ENCODE data around the gene FYN. TPM values are rescaled to one million over a fixed set of nuclear protein-coding genes. Genes with fewer than 3 reads are reported as not detected.

The FYN gene
- total RNA-seq, 2 experiments from 2014 or later: 201 to 208 TPM

DNA sequence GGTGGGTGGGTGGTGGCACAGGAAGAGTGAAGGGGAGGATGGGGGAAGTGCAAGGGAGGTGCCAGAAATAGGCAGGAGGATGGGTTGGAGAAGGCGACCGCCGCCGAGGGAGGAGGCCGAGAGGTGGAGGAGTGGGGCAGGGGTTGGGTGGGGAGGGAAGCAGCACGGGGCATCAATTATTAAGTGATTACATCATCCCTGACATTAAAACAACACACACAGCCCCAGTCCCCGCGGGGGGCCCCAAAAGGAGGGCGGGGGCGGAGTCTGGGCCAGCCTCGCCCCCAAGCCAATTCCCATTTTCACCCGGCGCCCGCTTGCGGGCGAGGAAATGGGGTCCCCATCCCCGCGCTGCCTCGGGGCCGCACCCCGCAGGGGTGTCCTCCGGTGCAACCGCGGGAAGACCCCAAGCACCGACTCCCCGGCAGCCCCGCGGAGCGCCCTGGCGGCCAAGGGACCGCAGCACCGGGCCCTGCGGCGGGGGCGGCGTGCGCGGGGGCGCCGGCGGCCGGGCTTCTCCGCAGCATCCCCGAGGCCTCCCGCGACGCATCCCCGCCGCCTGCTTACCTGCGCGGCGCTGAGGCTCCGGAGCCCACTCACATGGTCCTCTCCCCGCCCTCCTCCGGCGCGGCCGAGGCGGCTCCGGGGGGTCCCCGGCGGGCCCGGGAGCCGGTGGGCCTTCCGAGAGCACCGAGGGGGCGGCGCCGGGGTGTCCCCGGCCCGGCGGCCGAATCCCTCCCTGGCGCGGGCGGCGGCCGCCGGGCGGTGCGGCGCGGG is 663 bp downstream of the FYN start:
- Mint-ChIP-seq H3K4me1 (peaks cover 49% of the 10 kb centered on the region), H3K27me3 (no peaks in the 10 kb centered on the region), H3K4me3 (peak overlapping the region; percentile 96), H3K9me3 (no peaks in the 10 kb centered on the region), H3K36me3 (ENCODE audit: low read depth) (peaks cover 29% of the 10 kb centered on the region), H3K27ac (peak overlapping the region; percentile 93)
- ChIA-PET CTCF (interaction anchor here (0.6 to 2.0 kb wide), 21 partner anchors 8 to 162 kb away, joined by 3 to 17 read pairs (median 4); no protein-coding TSS in a partner anchor), POLR2A (interaction anchor here (0.7 to 1.9 kb wide), 37 partner anchors 14 to 390 kb away, joined by 3 to 25 read pairs (median 5); partner anchors contain the start of gene REV3L)
- DNase-seq: peak; percentile 56

DNA sequence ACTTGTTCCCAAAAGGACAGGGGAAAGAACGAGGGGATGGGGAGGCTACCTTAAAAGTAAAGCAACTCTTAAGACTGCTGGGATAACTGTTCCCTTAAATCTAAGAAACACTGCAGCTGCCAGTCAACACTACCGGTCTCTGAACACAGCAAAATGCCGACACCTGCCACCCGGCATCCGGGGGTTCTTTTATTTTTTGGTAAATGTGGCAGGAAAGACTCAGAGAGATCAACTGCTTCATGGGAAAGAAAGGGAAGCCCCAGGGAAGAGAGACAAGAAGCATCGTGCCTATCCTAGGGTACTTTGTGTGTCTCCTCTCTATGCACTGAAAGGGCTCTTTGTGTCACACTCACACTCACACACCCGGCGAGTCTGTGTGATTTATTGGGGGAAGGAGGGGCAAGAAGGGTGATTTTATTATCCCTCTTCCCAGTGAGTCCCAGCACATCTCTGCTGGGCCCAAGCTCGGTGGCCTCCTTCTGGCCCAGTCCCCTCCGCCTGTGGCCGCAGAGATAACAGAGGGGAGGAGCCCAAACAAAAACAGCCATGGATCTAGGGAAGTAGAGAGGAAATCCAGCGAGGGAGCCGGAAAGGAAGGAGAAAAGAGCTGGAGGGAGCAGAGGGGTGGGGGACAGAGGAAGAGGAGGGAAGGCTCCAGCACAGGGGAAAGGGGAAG is 1.4 kb downstream of the FYN start:
- CTCF ChIA-PET: interaction anchor here (0.6 to 2.5 kb wide), 8 partner anchors 27 to 162 kb away, joined by 3 to 17 read pairs (median 3); no protein-coding TSS in a partner anchor
- peak; percentile 53 for DNase-seq
- no peaks in the 10 kb centered on the region for H3K9me3 Mint-ChIP-seq
- no peaks in the 10 kb centered on the region for H3K27me3 Mint-ChIP-seq
- POLR2A ChIA-PET: interaction anchor here (0.7 to 1.6 kb wide), 14 partner anchors 26 to 121 kb away, joined by 3 to 10 read pairs (median 4); no protein-coding TSS in a partner anchor
- peak overlapping the region; percentile 96 for H3K4me3 Mint-ChIP-seq
- peaks cover 32% of the 10 kb centered on the region for H3K36me3 Mint-ChIP-seq (ENCODE audit: low read depth)
- H3K27ac Mint-ChIP-seq: peak overlapping the region; percentile 93
- H3K4me1 Mint-ChIP-seq: peaks cover 55% of the 10 kb centered on the region

DNA sequence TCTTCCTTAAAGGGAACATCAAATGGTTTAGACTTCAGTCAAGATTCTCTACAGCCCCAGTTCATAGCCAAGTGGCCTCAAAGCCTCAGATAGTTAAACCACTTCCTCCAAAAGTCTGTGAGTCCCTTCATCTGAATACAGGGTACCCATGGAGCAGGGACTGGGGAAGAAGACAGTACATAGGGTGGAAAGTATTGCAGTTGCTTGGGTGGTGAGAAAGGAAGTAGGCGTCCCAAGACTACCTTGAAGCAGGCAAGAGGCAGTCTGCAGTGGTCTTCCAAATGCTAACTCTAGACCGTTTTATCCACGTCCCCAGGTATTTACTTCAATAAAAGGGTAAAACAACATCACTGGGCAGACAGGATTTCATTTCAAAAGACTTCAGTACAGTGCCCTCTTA is 2.0 kb downstream of the FYN start:
- Mint-ChIP-seq H3K36me3 (ENCODE audit: low read depth) (peaks cover 32% of the 10 kb centered on the region), H3K9me3 (no peaks in the 10 kb centered on the region), H3K27me3 (no peaks in the 10 kb centered on the region), H3K4me1 (peaks cover 61% of the 10 kb centered on the region), H3K4me3 (peak overlapping the region; percentile 96), H3K27ac (peak overlapping the region; percentile 93)
- CTCF ChIA-PET: interaction anchor here (0.6 to 3.3 kb wide), 9 partner anchors 20 to 161 kb away, joined by 3 to 17 read pairs (median 3); no protein-coding TSS in a partner anchor
- DNase-seq: peak; percentile 49
- POLR2A ChIA-PET: interaction anchor here (0.9 to 1.7 kb wide), 14 partner anchors 26 to 161 kb away, joined by 3 to 10 read pairs (median 4); no protein-coding TSS in a partner anchor

DNA sequence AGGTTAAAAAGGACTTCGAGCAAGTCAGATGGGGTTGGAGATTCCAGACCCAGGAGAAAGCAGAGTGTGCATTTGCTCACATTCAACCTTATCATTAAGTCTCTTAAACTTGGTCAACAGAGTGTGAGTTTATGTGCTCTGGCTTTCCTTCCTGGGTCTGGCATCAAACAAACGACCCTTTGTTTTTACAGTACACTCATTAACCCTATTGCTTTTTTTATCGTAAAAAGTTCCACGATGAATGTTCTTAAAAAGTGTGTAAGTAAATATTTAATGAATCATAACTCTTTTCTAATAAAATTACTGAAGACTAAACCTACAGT is 2.5 kb downstream of the FYN start:
- CTCF ChIA-PET: interaction anchor here (1.0 to 3.3 kb wide), 11 partner anchors 20 to 173 kb away, joined by 3 to 17 read pairs (median 6); no protein-coding TSS in a partner anchor
- Mint-ChIP-seq H3K9me3 (no peaks in the 10 kb centered on the region), H3K4me3 (peak overlapping the region; percentile 96), H3K36me3 (ENCODE audit: low read depth) (peaks cover 32% of the 10 kb centered on the region), H3K27me3 (no peaks in the 10 kb centered on the region), H3K4me1 (peaks cover 65% of the 10 kb centered on the region), H3K27ac (peak overlapping the region; percentile 93)
- no peak for DNase-seq
- POLR2A ChIA-PET: interaction anchor here (1.0 to 2.3 kb wide), 8 partner anchors 20 to 611 kb away, joined by 3 to 15 read pairs (median 4); a partner anchor contains a TSS

DNA sequence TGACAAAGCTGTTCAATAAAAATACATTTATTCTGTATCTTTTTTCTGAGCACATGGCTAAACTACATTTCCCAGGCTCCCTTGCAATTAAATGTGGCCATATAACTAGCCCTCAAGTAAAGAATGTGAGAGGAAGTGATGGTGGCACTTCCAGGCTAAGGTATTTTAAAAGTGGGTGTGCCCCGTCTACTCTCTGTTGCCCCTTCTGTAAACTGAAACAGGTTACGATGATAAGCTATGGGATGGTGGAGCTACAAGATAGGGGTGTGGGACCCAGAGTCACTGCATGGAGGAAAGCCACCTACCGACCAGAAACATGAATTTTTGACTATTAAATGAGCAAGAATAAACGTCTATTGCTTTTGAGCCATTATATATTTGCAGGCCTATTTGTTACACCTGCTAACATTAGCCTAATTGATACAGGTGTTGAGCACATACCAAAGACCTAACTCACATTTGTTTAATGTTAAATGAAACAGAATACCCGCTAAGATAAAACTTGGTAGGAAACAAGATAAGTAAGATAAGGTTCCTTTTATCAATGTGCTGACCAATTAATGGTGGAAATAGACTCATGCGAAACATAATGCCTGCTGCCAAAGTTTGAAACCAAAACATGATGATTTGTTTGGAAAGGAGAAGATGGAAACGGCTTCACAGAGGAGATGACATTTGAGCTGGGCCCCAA is 3.1 kb downstream of the FYN start:
- peak; percentile 33 for DNase-seq
- POLR2A ChIA-PET: interaction anchor here (0.7 to 2.4 kb wide), 14 partner anchors 20 to 611 kb away, joined by 3 to 15 read pairs (median 4); a partner anchor contains a TSS
- H3K4me1 Mint-ChIP-seq: peaks cover 69% of the 10 kb centered on the region
- H3K9me3 Mint-ChIP-seq: no peaks in the 10 kb centered on the region
- H3K4me3 Mint-ChIP-seq: peak overlapping the region; percentile 96
- no peaks in the 10 kb centered on the region for H3K27me3 Mint-ChIP-seq
- peaks cover 32% of the 10 kb centered on the region for H3K36me3 Mint-ChIP-seq (ENCODE audit: low read depth)
- CTCF ChIA-PET: interaction anchor here (0.6 to 3.3 kb wide), 13 partner anchors 13 to 173 kb away, joined by 3 to 17 read pairs (median 5); no protein-coding TSS in a partner anchor
- H3K27ac Mint-ChIP-seq: peak overlapping the region; percentile 93

DNA sequence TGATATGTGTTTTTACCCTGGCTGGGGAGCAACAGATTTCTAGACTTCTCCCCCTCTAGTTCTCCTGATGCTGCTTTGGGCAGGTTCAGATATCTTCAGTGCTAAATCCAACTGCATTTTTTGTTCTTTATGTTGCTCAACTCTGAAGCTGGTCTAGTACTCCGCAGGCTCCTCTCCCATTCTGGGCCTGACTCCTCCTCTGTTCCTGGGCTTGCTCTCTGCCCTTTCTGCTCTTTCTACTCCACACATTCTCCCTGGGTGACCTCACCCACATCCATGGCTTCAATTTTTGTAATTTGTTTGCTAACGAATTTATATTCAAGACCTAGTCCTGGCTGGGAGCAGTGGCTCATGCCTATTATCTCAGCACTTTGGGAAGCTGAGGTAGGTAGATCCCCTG is 6.4 kb downstream of the FYN start:
- no peak for DNase-seq
- Mint-ChIP-seq H3K27ac (peak overlapping the region; percentile 48), H3K27me3 (no peaks in the 10 kb centered on the region), H3K9me3 (no peaks in the 10 kb centered on the region), H3K4me1 (peaks cover 85% of the 10 kb centered on the region), H3K36me3 (ENCODE audit: low read depth) (peaks cover 28% of the 10 kb centered on the region), H3K4me3 (peak overlapping the region; percentile 8)
- POLR2A ChIA-PET: interaction anchor here (1.3 to 2.0 kb wide), 3 partner anchors 23 to 61 kb away, joined by 4 to 7 read pairs (median 7); no protein-coding TSS in a partner anchor
- CTCF ChIA-PET: interaction anchor here (0.9 kb wide), 1 partner anchor 15 kb away, joined by 4 read pairs; no protein-coding TSS in a partner anchor

DNA sequence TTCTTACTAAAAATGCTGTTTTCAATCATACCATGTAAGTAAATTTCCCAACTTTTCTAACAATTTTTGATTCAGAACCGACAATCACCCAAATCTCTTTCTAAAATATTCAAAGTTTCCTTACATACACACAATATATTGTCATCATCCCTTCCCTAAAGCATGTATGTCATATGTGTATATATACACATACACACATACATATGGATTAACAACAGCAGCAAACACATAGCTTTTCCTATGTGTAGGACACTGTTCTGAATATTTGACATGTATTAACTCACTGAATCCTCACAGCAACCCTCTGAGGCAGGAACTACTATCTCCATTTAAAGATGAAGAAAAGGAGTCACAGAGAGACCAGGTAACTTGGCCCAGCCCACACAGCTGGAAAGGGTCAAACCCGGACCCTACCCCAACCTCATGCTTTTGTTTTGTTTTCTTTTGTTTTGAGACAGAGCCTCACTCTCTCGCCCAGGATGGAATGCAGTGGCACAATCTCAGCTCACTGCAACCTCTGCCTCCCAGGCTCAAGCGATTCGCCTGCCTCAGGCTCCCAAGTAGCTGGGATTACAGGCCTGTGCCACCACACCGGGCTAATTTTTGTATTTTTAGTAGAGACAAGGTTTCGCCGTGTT is 7.2 kb downstream of the FYN start:
- Mint-ChIP-seq H3K4me3 (no peak overlapping the region), H3K36me3 (ENCODE audit: low read depth) (peaks cover 24% of the 10 kb centered on the region), H3K4me1 (peaks cover 91% of the 10 kb centered on the region), H3K27ac (peak overlapping the region; percentile 13), H3K9me3 (no peaks in the 10 kb centered on the region), H3K27me3 (no peaks in the 10 kb centered on the region)
- no peak for DNase-seq
- ChIA-PET POLR2A (interaction anchor here (1.3 to 2.1 kb wide), 2 partner anchors 22 to 62 kb away, joined by 7 read pairs; no protein-coding TSS in a partner anchor), CTCF (interaction anchor here (1.0 kb wide), 1 partner anchor 22 kb away, joined by 4 read pairs; no protein-coding TSS in a partner anchor)

DNA sequence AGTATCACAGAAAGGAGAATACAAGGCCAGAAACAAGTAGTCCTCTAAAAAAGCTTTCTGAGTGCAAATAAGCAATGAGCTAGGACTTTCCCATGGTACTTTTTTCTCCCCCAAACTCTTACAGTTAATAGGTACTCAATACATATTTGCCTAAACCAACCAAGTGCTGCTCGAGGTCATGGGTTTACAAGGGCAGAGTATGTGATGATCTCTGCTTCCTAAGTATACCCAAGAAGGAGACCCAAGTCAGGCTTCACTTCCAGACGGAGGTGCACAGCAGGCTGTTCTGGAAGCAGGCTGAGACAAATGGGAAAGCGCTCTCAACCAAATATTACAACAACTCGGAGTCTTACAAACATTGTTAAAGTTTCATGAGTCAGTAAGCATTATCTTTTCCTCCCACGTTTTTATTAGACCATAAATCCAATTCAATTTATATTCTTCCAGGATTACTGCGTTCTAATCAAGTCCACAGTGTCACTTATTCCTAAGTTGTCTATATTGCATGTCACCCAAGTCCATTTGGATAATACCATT is 8.1 kb downstream of the FYN start:
- H3K4me3 Mint-ChIP-seq: no peak overlapping the region
- peaks cover 92% of the 10 kb centered on the region for H3K4me1 Mint-ChIP-seq
- H3K27ac Mint-ChIP-seq: no peak overlapping the region
- ChIA-PET CTCF (interaction anchor here (1.0 kb wide), 2 partner anchors 8 to 21 kb away, joined by 4 to 5 read pairs; partner anchors contain the start of gene FYN), POLR2A (interaction anchor here (0.9 to 2.1 kb wide), 5 partner anchors 15 to 61 kb away, joined by 3 to 8 read pairs (median 3); no protein-coding TSS in a partner anchor)
- H3K36me3 Mint-ChIP-seq (ENCODE audit: low read depth): peaks cover 23% of the 10 kb centered on the region
- H3K9me3 Mint-ChIP-seq: no peaks in the 10 kb centered on the region
- DNase-seq: no peak
- no peaks in the 10 kb centered on the region for H3K27me3 Mint-ChIP-seq

DNA sequence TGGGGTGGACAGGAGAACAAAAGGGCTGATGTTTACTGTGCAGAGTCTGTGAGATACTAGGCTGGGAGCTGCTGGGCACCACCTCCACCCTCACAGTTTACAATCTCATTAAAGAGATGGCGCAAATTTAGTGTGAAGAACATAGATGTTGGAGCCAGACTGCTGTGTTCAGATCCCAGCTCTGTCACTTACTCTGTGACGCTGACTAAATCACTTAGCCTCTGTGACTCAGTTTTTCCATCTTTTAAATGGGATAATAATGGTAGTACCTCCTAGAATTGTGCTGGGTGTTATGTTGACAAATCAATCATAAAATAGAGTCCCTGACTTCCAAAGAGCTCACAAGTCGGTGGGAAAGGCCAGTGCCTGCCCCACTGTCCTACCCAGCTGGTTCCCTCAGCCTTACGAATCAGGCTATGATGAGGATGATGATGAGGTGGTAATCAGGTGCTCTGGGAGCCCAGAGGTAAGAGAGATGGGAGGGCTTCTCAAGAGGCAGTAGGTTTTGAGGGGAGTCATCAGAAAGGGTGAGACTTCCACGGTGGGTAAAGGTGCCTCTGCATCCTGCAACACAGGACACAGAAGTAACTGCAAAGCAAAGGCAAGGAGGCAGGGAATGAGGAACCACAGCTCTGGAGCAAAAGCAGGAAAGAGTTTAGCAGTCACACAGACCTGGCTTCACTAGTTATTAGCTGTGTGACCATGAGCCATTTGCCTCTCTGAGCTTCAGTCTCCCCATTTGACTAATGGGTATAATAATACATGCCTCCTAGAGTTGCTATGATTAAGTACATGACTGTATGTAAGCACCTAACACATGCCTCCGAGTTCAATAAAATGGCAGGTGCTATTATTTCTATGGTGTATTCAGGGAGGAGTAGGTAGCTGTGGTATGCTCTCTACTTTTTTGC is 8.9 kb downstream of the FYN start:
- Mint-ChIP-seq H3K4me3 (no peak overlapping the region), H3K4me1 (peaks cover 91% of the 10 kb centered on the region), H3K27me3 (no peaks in the 10 kb centered on the region), H3K9me3 (no peaks in the 10 kb centered on the region), H3K36me3 (ENCODE audit: low read depth) (peaks cover 17% of the 10 kb centered on the region), H3K27ac (no peak overlapping the region)
- ChIA-PET POLR2A (interaction anchor here (0.9 to 2.1 kb wide), 5 partner anchors 14 to 60 kb away, joined by 3 to 8 read pairs (median 3); no protein-coding TSS in a partner anchor), CTCF (interaction anchor here (1.0 to 1.3 kb wide), 2 partner anchors 9 to 132 kb away, joined by 3 to 5 read pairs; partner anchors contain the start of gene FYN)
- DNase-seq: no peak

DNA sequence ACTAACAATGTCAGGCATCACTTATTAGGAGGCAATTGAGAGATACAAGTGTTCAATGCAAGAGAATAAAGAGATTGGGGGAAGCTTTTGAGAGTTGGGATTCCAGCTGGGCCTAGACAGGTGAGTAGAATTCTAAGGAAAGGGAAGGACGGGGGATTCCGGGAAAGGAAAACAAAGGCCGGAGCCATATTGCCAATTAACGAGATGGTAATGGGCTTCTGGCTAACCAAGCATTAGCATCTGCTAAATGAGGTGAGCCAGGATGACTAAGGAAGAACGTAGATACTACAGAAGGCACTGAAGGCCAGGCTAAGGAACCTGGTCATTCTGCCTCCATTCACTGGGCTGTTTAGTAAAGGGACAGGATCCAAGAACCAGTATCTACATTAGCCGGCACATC is 10.5 kb downstream of the FYN start:
- H3K27ac Mint-ChIP-seq: no peak overlapping the region
- peaks cover 92% of the 10 kb centered on the region for H3K4me1 Mint-ChIP-seq
- ChIA-PET POLR2A (interaction anchor here (0.7 to 2.0 kb wide), 4 partner anchors 9 to 23 kb away, joined by 3 to 8 read pairs (median 4); partner anchors contain the start of gene FYN), CTCF (interaction anchor here (0.6 kb wide), 1 partner anchor 12 kb away, joined by 3 read pairs; no protein-coding TSS in a partner anchor)
- H3K27me3 Mint-ChIP-seq: no peaks in the 10 kb centered on the region
- H3K9me3 Mint-ChIP-seq: no peaks in the 10 kb centered on the region
- DNase-seq: no peak
- peaks cover 12% of the 10 kb centered on the region for H3K36me3 Mint-ChIP-seq (ENCODE audit: low read depth)
- no peak overlapping the region for H3K4me3 Mint-ChIP-seq

Data from activated CD4-positive, alpha-beta memory T cell treated with anti-CD3 and anti-CD28 coated beads, Interleukin-2, amount 10 ng/mL, durations not matched to agents 7 days and 5 days (primary cell).